Ectodermal cell (in vitro differentiated cells): ENCODE results near the gene TAOK2.

Source experiments
- H3K27ac ChIP-seq: 2 replicates; pipeline ENCODE4 v1.7.0; 2013; ENCODE audit warnings: mild to moderate bottlenecking, low read depth, low read length; ENCODE audit not compliant: insufficient read depth, poor library complexity, severe bottlenecking
- H3K27me3 ChIP-seq: 2 replicates; pipeline ENCODE4 v1.7.0; 2013; ENCODE audit warnings: mild to moderate bottlenecking, low read length; ENCODE audit not compliant: insufficient read depth, control insufficient read depth, poor library complexity, severe bottlenecking
- H3K36me3 ChIP-seq: one replicate; pipeline ENCODE4 v1.7.0; 2013; ENCODE audit warnings: low read length; ENCODE audit not compliant: control insufficient read depth, insufficient read depth
- H3K4me1 ChIP-seq: one replicate; pipeline ENCODE4 v1.7.0; 2013; ENCODE audit warnings: low read length; ENCODE audit not compliant: control insufficient read depth, insufficient read depth
- H3K4me3 ChIP-seq: 2 replicates; pipeline ENCODE4 v1.7.0; 2013; ENCODE audit warnings: low read depth, low read length, control low read depth; ENCODE audit not compliant: insufficient read depth
- H3K9me3 ChIP-seq: 2 replicates; pipeline ENCODE4 v1.7.0; 2013; ENCODE audit warnings: mild to moderate bottlenecking, low read length, moderate library complexity; ENCODE audit not compliant: control insufficient read depth
- WGBS, 2 experiments: methylation state at CpG; one replicate each; pipeline ENCODE4 v1.1.7; 2013; ENCODE audit warnings: missing lambda C conversion rate in 2 of 2; 5-methylcytosine and 5-hydroxymethylcytosine counted together

Gene TAOK2

DNA sequence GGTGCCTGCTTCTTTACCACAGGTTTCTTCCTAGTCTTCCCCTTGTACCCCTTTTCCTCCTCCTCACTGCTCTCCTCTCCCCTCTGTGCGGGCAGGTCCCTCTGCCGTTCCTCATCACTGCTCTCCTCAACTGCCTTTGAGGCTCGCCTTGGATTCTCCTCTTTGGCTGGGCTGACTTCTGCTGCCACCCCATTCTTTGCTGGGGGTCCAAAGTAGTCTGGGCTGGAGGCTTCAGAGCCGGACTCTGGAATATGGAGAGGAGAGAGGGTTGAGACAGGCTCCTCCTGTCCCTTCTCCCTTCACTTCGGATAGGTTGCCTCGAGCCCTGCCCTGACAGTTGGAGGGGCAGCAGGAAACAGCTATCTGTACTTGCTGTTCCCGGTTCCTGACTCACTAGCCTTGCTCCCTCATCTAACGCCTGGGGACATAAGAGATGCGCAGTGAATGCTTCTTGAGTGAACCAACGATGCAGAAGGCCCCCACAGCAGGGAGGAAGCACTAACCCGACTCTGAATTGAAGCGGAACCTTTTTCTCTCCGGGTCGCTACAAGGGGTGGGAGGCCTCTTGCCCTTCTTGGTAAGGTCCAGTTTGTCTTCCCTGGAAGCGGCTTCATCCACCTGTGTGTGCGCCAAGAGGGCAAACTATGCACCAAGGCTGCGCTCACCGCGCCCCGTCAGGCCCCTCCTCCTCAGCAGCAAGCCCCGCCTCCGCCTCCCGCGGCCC lies 21.1 kb downstream of the TAOK2 start:
- Histone ChIP-seq H3K4me3 (peak overlapping the region; percentile 90), H3K9me3 (no peaks in the 10 kb centered on the region), H3K36me3 (peaks cover 18% of the 10 kb centered on the region), H3K4me1 (peaks cover 12% of the 10 kb centered on the region), H3K27me3 (no peaks in the 10 kb centered on the region), H3K27ac (no peak overlapping the region)
- 25% methylated on average over 24 of the region's 24 CpGs for WGBS, 2 experiments

DNA sequence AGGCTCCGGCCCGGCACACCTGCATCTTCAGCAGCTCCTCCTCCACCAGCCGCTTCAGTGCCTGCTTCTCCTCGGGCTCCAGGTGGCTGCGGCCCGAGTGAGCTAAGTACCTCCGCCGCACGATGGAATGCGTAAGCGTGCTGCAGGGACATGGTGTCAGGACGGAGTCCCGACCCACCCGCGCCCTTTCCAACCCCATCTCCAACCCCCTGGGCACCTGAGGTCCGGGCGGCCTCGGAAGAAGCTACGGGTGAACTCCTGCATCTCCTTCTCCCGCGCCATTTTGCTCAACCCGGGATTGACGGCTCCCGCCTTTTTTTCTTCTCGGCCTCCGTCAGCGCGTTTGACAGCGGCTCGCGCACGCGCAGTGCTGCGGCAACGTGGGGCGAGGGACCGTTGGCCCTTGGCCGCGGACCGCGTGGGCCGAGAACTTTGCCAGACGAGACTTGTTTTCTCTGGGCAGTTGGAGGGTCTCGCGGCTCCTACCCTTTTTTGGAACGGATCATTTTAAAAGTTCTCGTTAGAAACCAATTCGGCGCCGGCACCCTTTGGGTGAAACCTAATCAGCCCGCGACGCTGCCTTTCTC lies 21.7 kb downstream of the TAOK2 start, which contains the start of gene HIRIP3:
TSS of gene HIRIP3 (minus strand) at position 294 of the 587 bp plus-strand sequence. CDS start at position 282, 12 bp downstream.
- peaks cover 12% of the 10 kb centered on the region for H3K4me1 ChIP-seq
- peak within 1 kb of the TSS; percentile 44 for H3K27ac ChIP-seq
- no peaks in the 10 kb centered on the region for H3K9me3 ChIP-seq
- no peaks in the 10 kb centered on the region for H3K27me3 ChIP-seq
- H3K4me3 ChIP-seq, result peak within 1 kb of the TSS; percentile 90
- WGBS, 2 experiments, result 0% methylated on average over 53 of the region's 53 CpGs
- peaks cover 13% of the 10 kb centered on the region for H3K36me3 ChIP-seq

DNA sequence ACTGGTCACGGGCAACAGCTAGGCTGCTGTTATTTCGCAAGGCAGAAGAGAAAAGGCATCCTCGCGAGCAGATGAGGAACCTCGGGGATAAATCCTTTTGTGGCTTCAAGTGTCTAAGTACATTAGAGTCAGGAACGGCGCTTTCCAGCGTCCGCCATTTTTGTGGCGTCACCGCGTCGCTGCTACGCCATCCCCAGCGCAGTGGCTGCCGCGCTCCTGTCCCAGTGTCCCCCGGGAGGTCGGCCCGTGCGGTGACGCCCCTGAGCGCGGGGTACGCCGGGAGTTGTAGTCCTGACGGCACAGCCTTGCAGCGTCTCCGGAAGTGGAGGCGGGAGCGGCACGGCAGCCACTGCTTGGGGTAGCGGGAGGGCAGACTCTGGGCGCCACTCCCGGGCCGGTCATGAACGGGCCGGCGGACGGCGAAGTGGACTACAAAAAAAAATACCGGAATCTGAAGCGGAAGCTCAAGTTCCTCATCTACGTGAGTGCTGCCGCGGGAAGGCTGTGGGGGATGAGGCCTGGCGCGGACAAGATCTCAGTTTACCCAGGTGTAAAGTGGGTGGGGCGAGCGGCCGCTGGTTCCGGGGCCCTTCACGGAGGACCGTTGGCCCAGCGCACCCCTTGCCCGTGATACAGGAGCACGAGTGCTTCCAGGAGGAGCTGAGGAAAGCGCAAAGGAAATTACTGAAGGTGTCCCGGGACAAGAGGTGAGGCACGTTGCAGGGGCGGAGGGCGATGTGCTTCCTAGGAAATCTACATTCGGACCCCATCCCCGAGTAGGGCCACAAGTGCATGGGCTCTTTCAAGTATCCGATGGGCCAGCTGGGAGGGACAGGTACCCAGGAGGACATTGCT lies 22.5 kb downstream of the TAOK2 start, which contains the start of gene INO80E:
TSS of gene INO80E (plus strand) at position 331 of the 855 bp plus-strand sequence. CDS start at position 401, 70 bp downstream.
- H3K27ac ChIP-seq, result peak within 1 kb of the TSS; percentile 44
- peak within 1 kb of the TSS; percentile 90 for H3K4me3 ChIP-seq
- no peaks in the 10 kb centered on the region for H3K9me3 ChIP-seq
- 0 to 1% methylated on average over 65 of the region's 65 CpGs for WGBS, 2 experiments
- H3K27me3 ChIP-seq, result no peaks in the 10 kb centered on the region
- peaks cover 11% of the 10 kb centered on the region for H3K36me3 ChIP-seq
- peaks cover 12% of the 10 kb centered on the region for H3K4me1 ChIP-seq

DNA sequence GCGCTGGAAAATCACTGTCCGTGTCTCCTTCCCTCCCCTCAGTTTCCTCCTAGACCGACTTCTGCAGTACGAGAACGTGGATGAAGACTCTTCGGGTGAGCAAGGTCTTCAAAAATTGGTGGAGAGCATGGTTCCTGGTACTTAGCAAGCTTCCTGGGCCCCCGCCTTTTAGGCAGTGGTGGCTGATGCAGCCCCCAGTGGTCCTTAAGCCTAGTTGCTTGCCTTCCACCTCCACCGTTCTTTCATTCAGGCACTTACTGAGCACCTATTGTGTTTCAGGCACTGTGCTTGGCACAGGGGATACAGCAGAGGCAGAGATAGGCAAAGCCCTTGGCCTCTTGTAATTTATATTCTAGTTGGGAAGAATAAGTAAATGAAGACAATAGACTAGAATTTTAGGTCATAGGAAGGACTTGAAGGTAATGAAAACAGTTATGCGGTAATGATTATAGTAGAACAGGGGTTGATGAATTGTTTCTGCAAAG lies 23.1 kb downstream of the TAOK2 start:
- Histone ChIP-seq H3K4me1 (peaks cover 12% of the 10 kb centered on the region), H3K9me3 (no peaks in the 10 kb centered on the region), H3K27me3 (no peaks in the 10 kb centered on the region), H3K4me3 (peak overlapping the region; percentile 90), H3K36me3 (peaks cover 8% of the 10 kb centered on the region), H3K27ac (no peak overlapping the region)
- WGBS, 2 experiments, result 36 to 39% methylated on average over 9 of the region's 9 CpGs

DNA sequence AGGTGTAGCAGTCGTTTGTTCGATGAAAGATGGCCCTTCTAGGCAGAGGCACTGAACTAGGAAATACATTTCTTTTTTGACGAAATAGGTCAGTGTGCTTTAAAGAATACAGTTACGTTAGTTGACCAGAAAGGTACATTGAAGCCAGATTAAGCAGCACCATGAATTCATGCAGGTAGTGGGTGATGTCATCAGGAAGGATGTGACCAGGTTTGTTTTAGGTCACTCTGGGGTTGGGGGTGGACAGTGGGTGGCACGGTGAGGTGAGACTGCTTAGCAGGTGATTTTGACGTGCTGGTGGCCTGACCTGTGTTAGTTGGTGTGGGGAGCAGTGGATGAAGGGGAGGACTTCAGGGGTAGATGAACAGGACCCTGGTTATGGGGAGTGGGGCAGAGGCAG lies 25.9 kb downstream of the TAOK2 start:
- no peaks in the 10 kb centered on the region for H3K27me3 ChIP-seq
- no peaks in the 10 kb centered on the region for H3K9me3 ChIP-seq
- H3K36me3 ChIP-seq, result no peaks in the 10 kb centered on the region
- 93 to 95% methylated on average over 6 of the region's 6 CpGs for WGBS, 2 experiments
- no peak overlapping the region for H3K4me3 ChIP-seq
- no peak overlapping the region for H3K27ac ChIP-seq
- H3K4me1 ChIP-seq, result peaks cover 6% of the 10 kb centered on the region

DNA sequence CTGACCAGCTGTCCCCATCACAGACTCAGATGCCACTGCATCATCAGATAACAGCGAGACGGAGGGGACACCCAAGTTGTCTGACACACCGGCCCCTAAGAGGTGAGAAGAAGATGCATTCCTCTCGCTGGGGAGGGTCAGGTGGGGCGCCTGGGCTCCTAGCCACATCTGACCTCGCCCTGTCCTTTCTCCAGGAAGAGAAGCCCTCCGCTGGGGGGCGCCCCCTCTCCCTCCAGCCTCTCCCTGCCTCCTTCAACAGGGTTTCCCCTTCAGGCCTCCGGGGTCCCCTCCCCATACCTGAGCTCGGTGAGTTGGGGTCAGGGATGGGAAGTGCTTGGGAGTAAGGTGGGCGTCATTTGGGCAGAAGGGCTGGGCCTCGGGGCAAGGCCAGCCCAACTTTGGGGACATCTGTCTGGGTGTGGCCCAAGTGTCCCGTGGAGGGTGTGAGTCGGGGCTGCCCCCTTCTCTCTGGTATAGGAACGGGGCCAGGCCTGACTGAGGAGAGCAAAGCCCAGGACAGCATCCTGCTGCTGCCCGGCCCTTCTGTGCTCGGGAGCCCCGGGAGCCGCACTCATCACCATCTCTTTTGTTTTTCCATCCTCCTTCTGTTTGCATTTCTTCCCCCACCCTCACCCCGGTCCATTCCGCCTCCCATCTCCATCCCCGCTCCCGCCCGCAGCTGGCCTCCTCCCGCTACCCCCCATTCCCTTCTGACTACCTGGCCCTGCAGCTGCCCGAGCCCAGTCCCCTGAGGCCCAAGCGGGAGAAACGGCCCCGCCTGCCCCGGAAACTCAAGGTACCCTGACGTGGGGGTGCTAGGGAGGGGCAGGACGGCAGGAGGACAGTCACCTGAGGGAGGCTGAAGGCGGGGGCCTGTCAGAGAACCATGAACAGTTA lies 27.3 kb downstream of the TAOK2 start:
- 75% methylated on average over 33 of the region's 33 CpGs for WGBS, 2 experiments
- Histone ChIP-seq H3K9me3 (no peaks in the 10 kb centered on the region), H3K27ac (no peak overlapping the region), H3K27me3 (no peaks in the 10 kb centered on the region), H3K4me1 (peaks cover 4% of the 10 kb centered on the region), H3K36me3 (no peaks in the 10 kb centered on the region), H3K4me3 (no peak overlapping the region)

DNA sequence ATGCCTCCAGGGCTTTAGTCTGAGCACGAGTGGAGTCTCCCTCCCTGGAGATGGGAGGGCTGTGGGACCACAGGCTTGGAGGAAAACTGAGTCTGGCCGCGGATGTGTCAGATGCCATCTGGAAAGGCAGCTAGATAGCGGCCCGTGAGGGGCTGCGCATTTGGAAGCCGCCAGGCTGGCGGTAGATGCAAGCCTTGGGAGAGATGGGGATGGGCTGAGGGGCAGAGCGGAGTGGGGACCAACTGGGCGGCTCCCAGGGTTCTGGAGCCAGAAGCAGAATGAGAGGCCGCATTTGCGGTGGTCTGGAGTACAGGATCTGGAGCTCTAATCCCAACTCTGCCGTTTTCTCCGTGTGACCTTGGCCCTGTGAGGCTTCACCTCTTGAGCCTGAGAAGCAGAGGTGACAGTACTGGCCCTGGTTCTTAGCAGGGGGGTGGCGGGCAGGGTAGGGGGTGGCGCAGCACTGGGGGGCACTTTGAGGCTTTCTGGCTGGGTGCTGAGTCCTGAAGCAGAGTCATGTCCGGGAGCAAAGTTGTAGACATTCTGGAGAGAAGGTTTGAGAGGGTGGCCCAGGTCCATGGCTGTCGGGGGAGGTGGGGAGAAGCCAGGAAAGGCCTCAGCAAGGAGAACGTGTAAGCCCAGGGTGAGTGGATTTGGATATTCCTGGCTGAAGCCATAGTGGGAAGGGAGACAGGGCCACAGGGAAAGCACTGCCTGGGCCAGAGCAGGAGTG lies 29.1 kb downstream of the TAOK2 start:
- no peaks in the 10 kb centered on the region for H3K9me3 ChIP-seq
- H3K27me3 ChIP-seq, result no peaks in the 10 kb centered on the region
- no peaks in the 10 kb centered on the region for H3K36me3 ChIP-seq
- WGBS, 2 experiments, result 92% methylated on average over 19 of the region's 19 CpGs
- H3K27ac ChIP-seq, result no peak overlapping the region
- no peak overlapping the region for H3K4me3 ChIP-seq
- no peaks in the 10 kb centered on the region for H3K4me1 ChIP-seq

DNA sequence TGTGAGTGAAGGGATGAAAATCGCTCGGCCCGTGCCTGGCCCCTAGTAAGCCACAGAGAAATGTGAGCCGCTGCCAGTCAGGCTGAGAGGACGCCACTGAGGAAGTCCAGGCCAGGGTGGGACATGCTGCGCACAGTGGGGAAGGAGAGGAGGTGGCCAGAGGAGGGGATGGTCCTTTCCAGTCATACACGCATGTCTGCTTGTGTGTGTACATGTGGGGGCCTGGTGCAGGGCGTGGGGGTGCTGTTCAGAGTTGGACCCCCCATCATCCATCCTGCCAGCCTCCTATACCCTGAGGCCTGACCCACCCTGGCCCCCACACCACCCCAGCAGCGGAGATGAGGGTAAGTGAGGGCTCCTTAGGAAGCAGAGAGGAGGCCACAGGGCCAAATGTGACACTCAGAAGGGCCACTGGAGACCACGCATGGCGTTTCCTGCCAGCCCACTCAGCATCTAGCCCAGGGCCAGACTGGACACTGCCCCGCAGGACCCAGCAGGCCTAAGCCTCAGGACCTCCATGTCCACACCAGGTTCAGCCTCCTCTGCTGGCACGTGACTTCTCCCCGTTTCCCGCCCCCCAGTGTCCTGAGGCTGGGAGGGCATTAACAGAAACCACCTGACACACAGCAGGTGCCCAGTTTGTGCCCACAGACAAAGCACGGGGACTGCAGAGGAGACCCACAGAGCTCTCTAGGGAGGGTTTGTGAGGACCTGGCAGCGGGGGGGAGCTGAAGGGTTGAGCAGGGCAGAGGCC lies 30.2 kb downstream of the TAOK2 start:
- Histone ChIP-seq H3K9me3 (no peaks in the 10 kb centered on the region), H3K4me1 (no peaks in the 10 kb centered on the region), H3K36me3 (no peaks in the 10 kb centered on the region), H3K27ac (no peak overlapping the region), H3K4me3 (no peak overlapping the region), H3K27me3 (no peaks in the 10 kb centered on the region)
- WGBS, 2 experiments, result 90 to 92% methylated on average over 17 of the region's 17 CpGs
